Neural progenitor cell (in vitro differentiated cells): Measurements from ENCODE around the gene AGO3.

Experiments
- EZH2 ChIP-seq: fragments of 200-600 bp; sonication (generic); IDR thresholded peaks from 2 replicates; pipeline ENCODE4 v1.6.1; 2017; ENCODE audit warnings: antibody characterized with exemption, mild to moderate bottlenecking, moderate library complexity
- EZH2phosphoT487 ChIP-seq: fragments of 200-600 bp; sonication (generic); IDR thresholded peaks from 2 replicates; pipeline ENCODE4 v1.6.1; 2017; ENCODE audit warnings: antibody characterized with exemption
- TF ChIP-seq, protein P1 (sequence below): fragments of 200-600 bp; sonication (generic); IDR thresholded peaks from 2 replicates; pipeline ENCODE4 v1.5.1; 2017; ENCODE audit warnings: antibody characterized with exemption, mild to moderate bottlenecking

DNA sequence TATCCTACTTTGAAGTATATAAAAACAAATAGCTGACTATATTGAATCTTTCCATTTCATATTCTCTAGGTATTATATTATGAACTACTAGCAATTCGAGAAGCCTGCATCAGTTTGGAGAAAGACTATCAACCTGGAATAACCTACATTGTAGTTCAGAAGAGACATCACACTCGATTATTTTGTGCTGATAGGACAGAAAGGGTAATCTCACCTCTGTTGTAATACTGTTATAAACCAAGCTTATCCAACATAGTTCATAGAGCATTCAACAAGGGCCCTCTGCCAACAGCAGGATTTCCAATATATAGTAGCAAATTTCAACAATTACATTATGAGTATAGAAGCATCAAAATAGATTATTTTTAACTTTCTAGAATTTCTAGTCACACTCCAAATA lies 109.3 kb downstream of the AGO3 start:
- TF ChIP-seq, protein P1, sequence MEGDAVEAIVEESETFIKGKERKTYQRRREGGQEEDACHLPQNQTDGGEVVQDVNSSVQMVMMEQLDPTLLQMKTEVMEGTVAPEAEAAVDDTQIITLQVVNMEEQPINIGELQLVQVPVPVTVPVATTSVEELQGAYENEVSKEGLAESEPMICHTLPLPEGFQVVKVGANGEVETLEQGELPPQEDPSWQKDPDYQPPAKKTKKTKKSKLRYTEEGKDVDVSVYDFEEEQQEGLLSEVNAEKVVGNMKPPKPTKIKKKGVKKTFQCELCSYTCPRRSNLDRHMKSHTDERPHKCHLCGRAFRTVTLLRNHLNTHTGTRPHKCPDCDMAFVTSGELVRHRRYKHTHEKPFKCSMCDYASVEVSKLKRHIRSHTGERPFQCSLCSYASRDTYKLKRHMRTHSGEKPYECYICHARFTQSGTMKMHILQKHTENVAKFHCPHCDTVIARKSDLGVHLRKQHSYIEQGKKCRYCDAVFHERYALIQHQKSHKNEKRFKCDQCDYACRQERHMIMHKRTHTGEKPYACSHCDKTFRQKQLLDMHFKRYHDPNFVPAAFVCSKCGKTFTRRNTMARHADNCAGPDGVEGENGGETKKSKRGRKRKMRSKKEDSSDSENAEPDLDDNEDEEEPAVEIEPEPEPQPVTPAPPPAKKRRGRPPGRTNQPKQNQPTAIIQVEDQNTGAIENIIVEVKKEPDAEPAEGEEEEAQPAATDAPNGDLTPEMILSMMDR = no peak
- TF ChIP-seq EZH2 (no peak), EZH2phosphoT487 (no peak)
